Sigmoid colon (tissue), 3 donors: ENCODE measurements around the gene MOGAT2.

Source experiments
- CTCF ChIP-seq, 4 experiments: fragments of 450-650 bp in 3 of 4; fragments of 200-600 bp in 1 of 4; IDR thresholded peaks; one replicate each; pipeline ENCODE4 v1.5.1; 2016 to 2019; ENCODE audit warnings: antibody characterized with exemption in 4 of 4, mild to moderate bottlenecking in 3 of 4, moderate library complexity in 2 of 4
- POLR2A ChIP-seq, 2 donors: fragments of 450-650 bp; IDR thresholded peaks; one replicate each; pipeline ENCODE4 v1.6.1; 2016; ENCODE audit warnings: antibody characterized with exemption in 2 of 2, mild to moderate bottlenecking in 2 of 2, moderate library complexity in 2 of 2

- no peak for TF ChIP-seq CTCF (IDR thresholded peaks at IDR 0.05)
- no peak for TF ChIP-seq POLR2A (IDR thresholded peaks at IDR 0.05)
Measured at GRCh38 chr11:75767793-75768111, 50.1 kb downstream of the MOGAT2 start.
